BLaER1 (cell line): ENCODE data around the gene WDR1.
A peak's percentile ranks its signal among the peaks of the same experiment; 100 is the strongest.
"Not testable (repeated sequence)": the region's sequence is repeated elsewhere in the genome, so short reads cannot be mapped to it uniquely, and the experiment has no call there.

Source experiments
- H3K27ac ChIP-seq: shearing (Covaris generic); formaldehyde crosslinking; 2 replicates; pipeline ENCODE4 v1.8.1; 2022
- H3K27me3 ChIP-seq: shearing (Covaris generic); formaldehyde crosslinking; 2 replicates; pipeline ENCODE4 v1.8.1; 2022
- H3K36me3 ChIP-seq: shearing (Covaris generic); formaldehyde crosslinking; 2 replicates; pipeline ENCODE4 v1.8.1; 2022
- H3K4me1 ChIP-seq: shearing (Covaris generic); formaldehyde crosslinking; 2 replicates; pipeline ENCODE4 v1.8.1; 2022
- H3K4me2 ChIP-seq: shearing (Covaris generic); formaldehyde crosslinking; 2 replicates; pipeline ENCODE4 v1.8.1; 2022
- H3K4me3 ChIP-seq: shearing (Covaris generic); formaldehyde crosslinking; 2 replicates; pipeline ENCODE4 v1.8.1; 2022
- H3K9ac ChIP-seq: shearing (Covaris generic); formaldehyde crosslinking; 2 replicates; pipeline ENCODE4 v1.8.1; 2022
- H3K9me3 ChIP-seq: shearing (Covaris generic); formaldehyde crosslinking; 2 replicates; pipeline ENCODE4 v1.8.1; 2022
- H4K20me1 ChIP-seq: shearing (Covaris generic); formaldehyde crosslinking; 2 replicates; pipeline ENCODE4 v1.8.1; 2022
- Cebpa-rat ChIP-seq: shearing (Covaris generic); IDR thresholded peaks from 2 replicates; pipeline ENCODE4 v1.8.1; 2022

WDR1 gene

DNA sequence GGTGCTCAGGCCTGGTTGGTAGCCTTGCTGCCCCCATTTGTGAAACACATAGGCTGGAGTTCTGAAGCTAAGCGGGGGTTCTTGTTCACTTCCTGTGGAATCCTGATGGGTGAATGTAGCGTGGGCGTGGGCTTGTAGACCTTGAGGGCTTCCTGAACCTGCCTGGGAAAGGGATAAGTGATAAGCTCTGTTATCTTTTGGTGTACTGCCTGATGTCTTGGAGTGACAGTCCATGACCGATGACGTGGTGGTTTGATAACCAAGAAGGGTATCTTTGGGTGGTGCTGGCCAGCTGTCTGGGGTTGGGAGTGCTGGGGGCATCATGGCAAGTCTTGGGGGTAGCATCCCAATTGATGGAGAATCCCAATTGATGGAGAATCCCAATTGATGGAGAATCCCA, 17.5 kb upstream of the WDR1 start:
- no peak overlapping the region for H3K9ac ChIP-seq
- H3K27me3 ChIP-seq = no peaks in the 10 kb centered on the region; the same call in 1 of the 2 replicates
- no peak for TF ChIP-seq Cebpa-rat
- no peak overlapping the region for H3K4me2 ChIP-seq
- H4K20me1 ChIP-seq = no peaks in the 10 kb centered on the region
- no peaks in the 10 kb centered on the region for H3K36me3 ChIP-seq
- H3K4me3 ChIP-seq = no peak overlapping the region
- H3K27ac ChIP-seq = no peak overlapping the region
- peaks cover 14% of the 10 kb centered on the region for H3K4me1 ChIP-seq
- no peaks in the 10 kb centered on the region for H3K9me3 ChIP-seq

GRCh38 chr4:10131202-10131601, 14.6 kb upstream of the WDR1 start:
- no peaks in the 10 kb centered on the region for H4K20me1 ChIP-seq
- no peak for TF ChIP-seq Cebpa-rat
- H3K9ac ChIP-seq = no peak overlapping the region
- peaks cover 13% of the 10 kb centered on the region for H3K9me3 ChIP-seq
- no peak overlapping the region for H3K4me2 ChIP-seq
- H3K4me3 ChIP-seq = no peak overlapping the region
- no peaks in the 10 kb centered on the region for H3K36me3 ChIP-seq
- H3K27me3 ChIP-seq = no peaks in the 10 kb centered on the region; the same call in 1 of the 2 replicates
- peaks cover 14% of the 10 kb centered on the region for H3K4me1 ChIP-seq
- no peak overlapping the region for H3K27ac ChIP-seq

GRCh38 chr4:10130178-10130888, 13.7 kb upstream of the WDR1 start:
- Histone ChIP-seq H3K27ac (no peak overlapping the region), H3K27me3 (no peaks in the 10 kb centered on the region; the same call in 1 of the 2 replicates), H3K4me2 (peak overlapping the region; percentile 22; the same call in 1 of the 2 replicates), H4K20me1 (no peaks in the 10 kb centered on the region), H3K4me3 (no peak overlapping the region), H3K4me1 (peaks cover 17% of the 10 kb centered on the region), H3K36me3 (no peaks in the 10 kb centered on the region), H3K9me3 (peaks cover 17% of the 10 kb centered on the region), H3K9ac (no peak overlapping the region)
- no peak for TF ChIP-seq Cebpa-rat

- H3K4me1 ChIP-seq = peaks cover 26% of the 10 kb centered on the region
- no peak for TF ChIP-seq Cebpa-rat
- H4K20me1 ChIP-seq = no peaks in the 10 kb centered on the region
- no peak overlapping the region for H3K27ac ChIP-seq
- peaks cover 17% of the 10 kb centered on the region for H3K9me3 ChIP-seq
- H3K36me3 ChIP-seq = no peaks in the 10 kb centered on the region
- no peak overlapping the region for H3K9ac ChIP-seq
- H3K4me3 ChIP-seq = no peak overlapping the region
- H3K4me2 ChIP-seq = peak overlapping the region; percentile 22; the same call in 1 of the 2 replicates
- H3K27me3 ChIP-seq = no peaks in the 10 kb centered on the region; the same call in 1 of the 2 replicates
Measured at GRCh38 chr4:10129196-10130177, 12.9 kb upstream of the WDR1 start.

DNA sequence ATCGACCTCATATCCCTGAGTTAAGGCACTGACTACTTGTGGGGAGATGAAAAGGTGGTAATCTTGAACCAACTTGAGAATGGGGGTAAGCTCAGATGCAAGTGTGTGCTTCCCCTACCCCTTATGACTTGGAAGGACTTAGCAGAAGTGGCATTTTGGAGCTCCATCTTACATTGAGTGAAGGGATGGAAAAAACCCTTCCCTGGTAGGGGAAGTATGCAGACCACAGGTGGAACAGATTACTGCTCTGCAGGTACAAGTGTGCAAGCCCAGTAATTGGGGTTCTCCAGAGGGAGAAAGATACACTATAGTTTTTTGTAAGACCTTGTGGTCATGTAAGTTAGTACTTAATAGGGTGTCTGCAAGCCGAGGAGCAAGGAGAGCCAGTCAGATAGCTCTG, 12.2 kb upstream of the WDR1 start:
- H3K27ac ChIP-seq = no peak overlapping the region
- H3K4me3 ChIP-seq = no peak overlapping the region
- H4K20me1 ChIP-seq = no peaks in the 10 kb centered on the region
- no peak for TF ChIP-seq Cebpa-rat
- no peak overlapping the region for H3K9ac ChIP-seq
- H3K4me2 ChIP-seq = no peak overlapping the region
- no peaks in the 10 kb centered on the region for H3K36me3 ChIP-seq
- peaks cover 17% of the 10 kb centered on the region for H3K9me3 ChIP-seq
- H3K27me3 ChIP-seq = no peaks in the 10 kb centered on the region; the same call in 1 of the 2 replicates
- H3K4me1 ChIP-seq = peaks cover 33% of the 10 kb centered on the region

DNA sequence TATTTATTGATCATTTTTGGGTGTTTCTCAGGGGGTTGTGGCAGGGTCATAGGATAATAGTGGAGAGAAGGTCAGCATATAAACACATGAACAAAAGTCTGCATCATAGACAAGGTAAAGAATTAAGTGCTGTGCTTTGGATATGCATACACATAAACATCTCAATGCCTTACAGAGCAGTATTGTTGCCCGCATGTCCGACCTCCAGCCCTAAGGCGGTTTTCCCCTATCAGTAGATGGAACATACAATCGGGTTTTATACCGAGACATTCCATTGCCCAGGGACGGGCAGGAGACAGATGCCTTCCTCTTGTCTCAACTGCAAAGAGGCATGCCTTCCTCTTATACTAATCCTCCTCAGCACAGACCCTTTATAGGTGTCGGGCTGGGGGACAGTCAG, 10.9 kb upstream of the WDR1 start:
- H3K27ac ChIP-seq, H3K4me3 ChIP-seq, H4K20me1 ChIP-seq, H3K9ac ChIP-seq, H3K4me2 ChIP-seq, H3K27me3 ChIP-seq, H3K36me3 ChIP-seq: not testable (repeated sequence)
- peaks cover 45% of the 10 kb centered on the region for H3K4me1 ChIP-seq
- H3K9me3 ChIP-seq = peaks cover 17% of the 10 kb centered on the region

- H3K9me3 ChIP-seq = peaks cover 17% of the 10 kb centered on the region
- peaks cover 65% of the 10 kb centered on the region for H3K4me1 ChIP-seq
- H4K20me1 ChIP-seq = no peaks in the 10 kb centered on the region
- TF ChIP-seq Cebpa-rat = no peak
- peak overlapping the region; percentile 45 for H3K4me3 ChIP-seq
- peak overlapping the region; percentile 53; the same call in 1 of the 2 replicates for H3K9ac ChIP-seq
- H3K36me3 ChIP-seq = no peaks in the 10 kb centered on the region
- H3K27ac ChIP-seq = peak overlapping the region; percentile 83
- H3K4me2 ChIP-seq = peak overlapping the region; percentile 91
- H3K27me3 ChIP-seq = no peaks in the 10 kb centered on the region
Measured at GRCh38 chr4:10124167-10124930, 7.8 kb upstream of the WDR1 start.

DNA sequence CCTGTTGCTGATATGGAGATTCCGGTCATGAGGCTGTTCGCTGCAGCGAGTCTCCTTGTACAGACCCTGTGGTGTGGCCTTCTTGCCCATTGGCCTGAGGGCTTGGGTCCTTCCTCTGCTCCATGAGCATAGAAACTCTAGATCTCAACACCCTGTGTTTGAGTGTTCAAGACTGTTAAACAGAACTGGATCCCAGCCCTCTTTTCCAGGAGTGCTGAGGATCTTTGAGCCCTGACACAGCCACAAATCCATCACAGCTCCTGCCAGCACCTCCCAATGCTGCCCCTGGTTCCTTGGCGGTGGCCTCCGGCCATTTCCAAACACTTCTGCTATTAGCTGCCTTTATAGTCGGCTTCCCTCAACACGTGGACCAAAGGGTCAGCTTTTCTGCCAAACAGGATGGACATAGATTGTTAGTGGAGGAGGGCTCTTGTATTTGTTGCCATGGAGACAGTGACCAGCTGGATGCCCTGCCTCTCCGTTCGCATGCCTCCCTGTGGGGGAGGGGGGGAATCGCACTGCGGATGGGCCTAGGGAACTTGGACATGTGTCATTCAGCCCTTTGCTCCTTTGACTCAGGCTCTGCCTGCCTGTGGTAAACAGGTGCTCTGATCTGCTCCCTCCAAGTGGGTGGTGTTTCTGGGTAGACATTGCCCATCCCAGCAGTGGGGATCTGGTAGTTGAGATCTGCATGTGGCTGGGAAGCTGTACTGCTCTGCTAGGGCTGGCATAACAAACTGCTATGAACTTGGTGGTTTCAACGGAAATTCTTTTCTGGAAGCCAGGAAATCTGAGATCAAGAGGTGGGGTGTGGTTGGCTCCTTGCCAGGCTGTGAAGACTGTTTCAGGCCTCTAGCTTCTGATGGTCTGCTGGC, 6.9 kb upstream of the WDR1 start:
- Histone ChIP-seq H3K27ac (peak overlapping the region; percentile 83), H3K36me3 (no peaks in the 10 kb centered on the region), H3K9me3 (peaks cover 17% of the 10 kb centered on the region), H3K9ac (peak overlapping the region; percentile 53; the same call in 1 of the 2 replicates), H4K20me1 (no peaks in the 10 kb centered on the region), H3K4me1 (peaks cover 72% of the 10 kb centered on the region), H3K27me3 (no peaks in the 10 kb centered on the region), H3K4me2 (peak overlapping the region; percentile 91), H3K4me3 (peak overlapping the region; percentile 45)
- TF ChIP-seq Cebpa-rat = no peak
